ENCODE measurements around the gene GMNN. TPM values are rescaled to one million over a fixed set of nuclear protein-coding genes. Genes with fewer than 3 reads are reported as not detected.
A peak's percentile ranks its signal among the peaks of the same experiment; 100 is the strongest.
"Not testable (repeated sequence)": the region's sequence is repeated elsewhere in the genome, so short reads cannot be mapped to it uniquely, and the experiment has no call there.

The GMNN gene
- total RNA-seq (2014; rRNA removed; shearing (Covaris generic)) = 70.4 and 71.8 TPM in 2 replicates

- DNase-seq (ENCODE audit: low read depth) = peak; percentile 93
Measured at GRCh38 chr6:24774696-24775519, at the start of gene GMNN. GMNN (plus strand) TSS chr6:24774937; CDS start chr6:24777247, 2,310 bp downstream.

- not testable (repeated sequence) for DNase-seq (ENCODE audit: low read depth)
Measured at GRCh38 chr6:24730653-24731052, 44.1 kb upstream of the GMNN start.

GRCh38 chr6:24731456-24732134, 43.1 kb upstream of the GMNN start:
- not testable (repeated sequence) for DNase-seq (ENCODE audit: low read depth)

- DNase-seq (ENCODE audit: low read depth) = no peak
Measured at GRCh38 chr6:24734166-24734565, 40.6 kb upstream of the GMNN start.

- DNase-seq (ENCODE audit: low read depth) = not testable (repeated sequence)
Measured at GRCh38 chr6:24734710-24735109, 40.0 kb upstream of the GMNN start.

- DNase-seq (ENCODE audit: low read depth) = no peak
Measured at GRCh38 chr6:24738741-24739140, 36.0 kb upstream of the GMNN start.

- DNase-seq (ENCODE audit: low read depth) = peak; percentile 61
Measured at GRCh38 chr6:24740861-24741260, 33.9 kb upstream of the GMNN start.

GRCh38 chr6:24742216-24742738, 32.5 kb upstream of the GMNN start:
- peak; percentile 48 for DNase-seq (ENCODE audit: low read depth)

- peak; percentile 98 for DNase-seq (ENCODE audit: low read depth)
Measured at GRCh38 chr6:24743265-24743943, 31.3 kb upstream of the GMNN start.

- no peak for DNase-seq (ENCODE audit: low read depth)
Measured at GRCh38 chr6:24743944-24744335, 30.8 kb upstream of the GMNN start.

GRCh38 chr6:24744911-24745310, 29.8 kb upstream of the GMNN start:
- DNase-seq (ENCODE audit: low read depth) = no peak

GRCh38 chr6:24749297-24749696, 25.4 kb upstream of the GMNN start:
- DNase-seq (ENCODE audit: low read depth) = no peak

- not testable (repeated sequence) for DNase-seq (ENCODE audit: low read depth)
Measured at GRCh38 chr6:24750878-24751277, 23.9 kb upstream of the GMNN start.

- DNase-seq (ENCODE audit: low read depth) = no peak
Measured at GRCh38 chr6:24752503-24752902, 22.2 kb upstream of the GMNN start.

GRCh38 chr6:24752917-24753492, 21.7 kb upstream of the GMNN start:
- peak; percentile 26 for DNase-seq (ENCODE audit: low read depth)

GRCh38 chr6:24753545-24753944, 21.2 kb upstream of the GMNN start:
- DNase-seq (ENCODE audit: low read depth) = no peak

GRCh38 chr6:24754378-24754777, 20.4 kb upstream of the GMNN start:
- DNase-seq (ENCODE audit: low read depth) = not testable (repeated sequence)

- no peak for DNase-seq (ENCODE audit: low read depth)
Measured at GRCh38 chr6:24755279-24755678, 19.5 kb upstream of the GMNN start.

- DNase-seq (ENCODE audit: low read depth) = no peak
Measured at GRCh38 chr6:24757611-24758010, 17.1 kb upstream of the GMNN start.

GRCh38 chr6:24759718-24760117, 15.0 kb upstream of the GMNN start:
- DNase-seq (ENCODE audit: low read depth) = no peak

- no peak for DNase-seq (ENCODE audit: low read depth)
Measured at GRCh38 chr6:24760210-24760609, 14.5 kb upstream of the GMNN start.

Data from RPMI7951 (cell line).